SU-DHL-6 (cell line): Measurements from ENCODE around the gene GOLGA6C.
"Not testable (repeated sequence)": the region's sequence is repeated elsewhere in the genome, so short reads cannot be mapped to it uniquely, and the experiment has no call there.

Source experiments
- EZH2phosphoT487 ChIP-seq: fragments of 200-600 bp; sonication (generic), shearing (Covaris generic); conservative IDR thresholded peaks from 2 replicates; pipeline ENCODE4 v1.6.1; 2018; ENCODE audit warnings: mild to moderate bottlenecking, antibody characterized with exemption, low read length, moderate library complexity, mixed read lengths
- TF ChIP-seq, protein P1 (sequence below): fragments of 200-600 bp; sonication (generic); IDR thresholded peaks from one replicate; pipeline ENCODE4 v1.5.1; 2017; ENCODE audit warnings: antibody characterized with exemption, mild to moderate bottlenecking, low read length, moderate library complexity; ENCODE audit not compliant: insufficient read depth, poor library complexity, severe bottlenecking

GRCh38 chr15:75245741-75246140 lies 12.4 kb upstream of the GOLGA6C start:
- not testable (repeated sequence) for TF ChIP-seq EZH2phosphoT487
- TF ChIP-seq, protein P1, sequence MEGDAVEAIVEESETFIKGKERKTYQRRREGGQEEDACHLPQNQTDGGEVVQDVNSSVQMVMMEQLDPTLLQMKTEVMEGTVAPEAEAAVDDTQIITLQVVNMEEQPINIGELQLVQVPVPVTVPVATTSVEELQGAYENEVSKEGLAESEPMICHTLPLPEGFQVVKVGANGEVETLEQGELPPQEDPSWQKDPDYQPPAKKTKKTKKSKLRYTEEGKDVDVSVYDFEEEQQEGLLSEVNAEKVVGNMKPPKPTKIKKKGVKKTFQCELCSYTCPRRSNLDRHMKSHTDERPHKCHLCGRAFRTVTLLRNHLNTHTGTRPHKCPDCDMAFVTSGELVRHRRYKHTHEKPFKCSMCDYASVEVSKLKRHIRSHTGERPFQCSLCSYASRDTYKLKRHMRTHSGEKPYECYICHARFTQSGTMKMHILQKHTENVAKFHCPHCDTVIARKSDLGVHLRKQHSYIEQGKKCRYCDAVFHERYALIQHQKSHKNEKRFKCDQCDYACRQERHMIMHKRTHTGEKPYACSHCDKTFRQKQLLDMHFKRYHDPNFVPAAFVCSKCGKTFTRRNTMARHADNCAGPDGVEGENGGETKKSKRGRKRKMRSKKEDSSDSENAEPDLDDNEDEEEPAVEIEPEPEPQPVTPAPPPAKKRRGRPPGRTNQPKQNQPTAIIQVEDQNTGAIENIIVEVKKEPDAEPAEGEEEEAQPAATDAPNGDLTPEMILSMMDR = not testable (repeated sequence)
